Liver (tissue), 9 donors: ENCODE data around the gene CEP85L. TPM values are rescaled to one million over a fixed set of nuclear protein-coding genes. Genes with fewer than 3 reads are reported as not detected.

Source experiments
- DNase-seq: peaks from one replicate; pipeline ENCODE4 v3.0.0-alpha.2; 2017; ENCODE audit warnings: low spot score
- H3K27ac ChIP-seq, 2 donors: one replicate each; pipeline ENCODE4 v1.7.0; 2013; ENCODE audit warnings: inconsistent platforms in 2 of 2, low read length in 2 of 2, control low read depth in 1 of 2, low read depth in 1 of 2, mild to moderate bottlenecking in 1 of 2
- H3K27me3 ChIP-seq, 4 donors: one replicate each; pipeline versions ENCODE4 v1.6.1 to v1.7.0; 2013; ENCODE audit warnings: low read length in 3 of 4, inconsistent platforms in 1 of 4, mild to moderate bottlenecking in 1 of 4, moderate library complexity in 1 of 4; ENCODE audit not compliant: control insufficient read depth in 4 of 4, insufficient read depth in 4 of 4
- H3K36me3 ChIP-seq, 4 donors: one replicate each; pipeline versions ENCODE4 v1.6.1 to v1.7.0; 2013; ENCODE audit warnings: low read length in 3 of 4, mild to moderate bottlenecking in 3 of 4, low read depth in 1 of 4, moderate library complexity in 1 of 4; ENCODE audit not compliant: control insufficient read depth in 4 of 4, insufficient read depth in 3 of 4
- H3K4me1 ChIP-seq, 4 donors: one replicate each; pipeline versions ENCODE4 v1.6.1 to v1.7.0; 2013; ENCODE audit warnings: low read length in 3 of 4, mild to moderate bottlenecking in 3 of 4, moderate library complexity in 1 of 4; ENCODE audit not compliant: control insufficient read depth in 4 of 4, insufficient read depth in 4 of 4
- H3K4me3 ChIP-seq, 3 donors: one replicate each; pipeline versions ENCODE4 v1.6.1 to v1.7.0; 2013; ENCODE audit warnings: low read length in 3 of 3, control low read depth in 1 of 3, low read depth in 1 of 3, mild to moderate bottlenecking in 1 of 3
- H3K9ac ChIP-seq, 2 donors: one replicate each; pipeline ENCODE4 v1.7.0; 2013; ENCODE audit warnings: low read length in 2 of 2, mild to moderate bottlenecking in 2 of 2, moderate library complexity in 2 of 2, control low read depth in 1 of 2, low read depth in 1 of 2
- H3K9me3 ChIP-seq, 4 donors: one replicate each; pipeline versions ENCODE4 v1.6.1 to v1.7.0; 2013; ENCODE audit warnings: low read length in 3 of 4; ENCODE audit not compliant: control insufficient read depth in 4 of 4
- CTCF ChIP-seq: fragments of 150-350 bp; IDR thresholded peaks from 2 replicates; pipeline ENCODE4 v1.5.1; 2017; ENCODE audit warnings: improper control_type of control experiment, low read depth, low read length; ENCODE audit not compliant: missing input control
- EGR1 ChIP-seq, 2 donors: IDR thresholded peaks; 2 replicates each; pipeline ENCODE4 v1.6.1; 2016 to 2018; ENCODE audit warnings: antibody characterized with exemption in 2 of 2, low read depth in 2 of 2
- FOXA1 ChIP-seq: IDR thresholded peaks from 2 replicates; pipeline ENCODE4 v1.6.1; 2016; ENCODE audit warnings: antibody characterized with exemption
- FOXA2 ChIP-seq: IDR thresholded peaks from 2 replicates; pipeline ENCODE4 v1.6.1; 2016; ENCODE audit warnings: antibody characterized with exemption
- GABPA ChIP-seq, 2 donors: IDR thresholded peaks in 1 of 2; conservative IDR thresholded peaks in 1 of 2; 2 replicates each; pipeline ENCODE4 v1.6.1; 2016; ENCODE audit warnings: antibody characterized with exemption in 2 of 2, mild to moderate bottlenecking in 1 of 2, moderate library complexity in 1 of 2
- HNF4A ChIP-seq, 2 donors: conservative IDR thresholded peaks; 2 replicates each; pipeline ENCODE4 v1.6.1; 2016; ENCODE audit warnings: antibody characterized with exemption in 2 of 2, mild to moderate bottlenecking in 2 of 2
- HNF4G ChIP-seq: IDR thresholded peaks from 2 replicates; pipeline ENCODE4 v1.6.1; 2016; ENCODE audit warnings: antibody characterized with exemption
- JUND ChIP-seq, 2 donors: IDR thresholded peaks; 2 replicates each; pipeline ENCODE4 v1.6.1; 2016; ENCODE audit warnings: antibody characterized with exemption in 2 of 2
- MAX ChIP-seq: IDR thresholded peaks from 2 replicates; pipeline ENCODE4 v1.6.1; 2016; ENCODE audit warnings: antibody characterized with exemption
- RAD21 ChIP-seq, 2 donors: IDR thresholded peaks; 2 replicates each; pipeline ENCODE4 v1.6.1; 2016; ENCODE audit warnings: antibody characterized with exemption in 2 of 2, mild to moderate bottlenecking in 2 of 2
- RXRA ChIP-seq, 2 donors: IDR thresholded peaks; 2 replicates each; pipeline ENCODE4 v1.6.1; 2017 to 2018; ENCODE audit warnings: antibody characterized with exemption in 2 of 2, mild to moderate bottlenecking in 1 of 2
- SP1 ChIP-seq: IDR thresholded peaks from 2 replicates; pipeline ENCODE4 v1.6.1; 2018; ENCODE audit warnings: antibody characterized with exemption, mild to moderate bottlenecking
- TAF1 ChIP-seq: conservative IDR thresholded peaks from 2 replicates; pipeline ENCODE4 v1.6.1; 2016; ENCODE audit warnings: antibody characterized with exemption, mild to moderate bottlenecking
- YY1 ChIP-seq: IDR thresholded peaks from 2 replicates; pipeline ENCODE4 v1.6.1; 2016; ENCODE audit warnings: antibody characterized with exemption, mild to moderate bottlenecking
- WGBS: extraction: QIAGEN DNeasy Blood & Tissue Kit; methylation state at CpG from one replicate; pipeline ENCODE4 v1.1.7; 2013; 5-methylcytosine and 5-hydroxymethylcytosine counted together
- polyA plus RNA-seq, 2 donors: library from polyadenylated mRNA; stranded (reverse) in 1 of 2; unstranded in 1 of 2; fragments of 200-250 nt in 1 of 2; fragments of >200 nt in 1 of 2; fragmentation: Nextera tagmentation in 1 of 2; extraction: Ambion mirVana in 1 of 2; gene quantifications; one replicate each; pipeline versions ENCODE4 v1.2.1 to v1.2.3, GENCODE V29; 2013 to 2015
- total RNA-seq, 2 donors: library from RNA; depleted of rRNA; stranded (reverse); fragments of >200 nt; gene quantifications; one replicate each; pipeline ENCODE4 v1.2.3, GENCODE V29; 2014
- TF ChIP-seq, protein P1 (sequence below): IDR thresholded peaks from 2 replicates; pipeline ENCODE4 v1.6.1; 2016; ENCODE audit warnings: antibody characterized with exemption
- TF ChIP-seq, protein P2 (sequence below): IDR thresholded peaks from 2 replicates; pipeline ENCODE4 v1.6.1; 2016; ENCODE audit warnings: antibody characterized with exemption
- TF ChIP-seq, protein P3 (sequence below): IDR thresholded peaks from 2 replicates; pipeline ENCODE4 v1.6.1; 2016; ENCODE audit warnings: antibody characterized with exemption, mild to moderate bottlenecking
- donor health status: healthy.
- donor health status: healthy.
- donor health status: healthy.
- donor health status: healthy.
- donor health status: healthy.

Gene CEP85L
- total and polyA plus RNA-seq, 4 donors, result 0.40 to 6.4 (median 2.3) TPM

- Histone ChIP-seq H3K36me3 (no peaks in the 10 kb centered on the region), H3K4me3 (no peak overlapping the region), H3K27me3 (no peaks in the 10 kb centered on the region), H3K9ac (no peak overlapping the region), H3K9me3 (peaks cover 4 to 37% (median 20%) of the 10 kb centered on the region in 4 donors), H3K4me1 (no peaks in the 10 kb centered on the region), H3K27ac (no peak overlapping the region)
- TF ChIP-seq EGR1 (IDR thresholded peaks at IDR 0.05; ENCODE audit: low read depth in 2 of 2) (no peak), CTCF (no peak), YY1 (no peak), FOXA1 (no peak), TAF1 (no peak), FOXA2 (no peak), MAX (no peak), HNF4G (no peak), HNF4A (conservative IDR thresholded peaks at IDR 0.05) (no peak), RAD21 (IDR thresholded peaks at IDR 0.05) (no peak), GABPA (IDR thresholded peaks at IDR 0.05 in 1 of 2, conservative IDR thresholded peaks at IDR 0.05 in 1 of 2) (no peak)
- TF ChIP-seq, protein P1, sequence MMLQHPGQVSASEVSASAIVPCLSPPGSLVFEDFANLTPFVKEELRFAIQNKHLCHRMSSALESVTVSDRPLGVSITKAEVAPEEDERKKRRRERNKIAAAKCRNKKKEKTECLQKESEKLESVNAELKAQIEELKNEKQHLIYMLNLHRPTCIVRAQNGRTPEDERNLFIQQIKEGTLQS, result no peak
- no peak for DNase-seq
Measured at GRCh38 chr6:118451839-118452238, 199.6 kb downstream of the CEP85L start.

DNA sequence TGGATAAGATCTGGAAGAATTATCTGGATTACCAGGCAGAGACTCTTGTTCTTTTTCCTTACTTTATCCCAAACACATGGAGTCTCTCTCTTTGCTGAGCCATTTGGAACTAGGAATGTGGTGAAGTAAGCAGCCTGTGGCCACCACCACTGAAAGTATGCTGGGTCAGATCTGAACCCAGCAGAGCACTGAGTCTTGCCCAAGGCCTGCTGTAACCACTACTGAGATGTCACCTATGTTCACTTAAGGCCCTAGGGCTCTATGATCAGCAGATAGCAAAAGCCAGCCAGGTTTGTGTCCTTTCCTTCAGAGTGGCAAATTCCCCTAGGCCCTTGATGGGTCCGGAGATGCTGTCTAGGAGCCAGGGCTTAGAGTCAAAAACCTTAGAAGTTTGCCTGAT is 206.6 kb downstream of the CEP85L start:
- H3K4me3 ChIP-seq, result no peak overlapping the region
- H3K9me3 ChIP-seq, result peaks cover 0 to 13% (median 3%) of the 10 kb centered on the region in 4 donors
- WGBS, result 88% methylated on average over 1 of the region's 1 CpG
- no peaks in the 10 kb centered on the region for H3K27me3 ChIP-seq
- H3K36me3 ChIP-seq, result no peaks in the 10 kb centered on the region
- no peak overlapping the region for H3K27ac ChIP-seq
- no peak overlapping the region for H3K9ac ChIP-seq
- TF ChIP-seq JUND (IDR thresholded peaks at IDR 0.05) (no peak), EGR1 (IDR thresholded peaks at IDR 0.05; ENCODE audit: low read depth in 2 of 2) (no peak)
- TF ChIP-seq, protein P2, sequence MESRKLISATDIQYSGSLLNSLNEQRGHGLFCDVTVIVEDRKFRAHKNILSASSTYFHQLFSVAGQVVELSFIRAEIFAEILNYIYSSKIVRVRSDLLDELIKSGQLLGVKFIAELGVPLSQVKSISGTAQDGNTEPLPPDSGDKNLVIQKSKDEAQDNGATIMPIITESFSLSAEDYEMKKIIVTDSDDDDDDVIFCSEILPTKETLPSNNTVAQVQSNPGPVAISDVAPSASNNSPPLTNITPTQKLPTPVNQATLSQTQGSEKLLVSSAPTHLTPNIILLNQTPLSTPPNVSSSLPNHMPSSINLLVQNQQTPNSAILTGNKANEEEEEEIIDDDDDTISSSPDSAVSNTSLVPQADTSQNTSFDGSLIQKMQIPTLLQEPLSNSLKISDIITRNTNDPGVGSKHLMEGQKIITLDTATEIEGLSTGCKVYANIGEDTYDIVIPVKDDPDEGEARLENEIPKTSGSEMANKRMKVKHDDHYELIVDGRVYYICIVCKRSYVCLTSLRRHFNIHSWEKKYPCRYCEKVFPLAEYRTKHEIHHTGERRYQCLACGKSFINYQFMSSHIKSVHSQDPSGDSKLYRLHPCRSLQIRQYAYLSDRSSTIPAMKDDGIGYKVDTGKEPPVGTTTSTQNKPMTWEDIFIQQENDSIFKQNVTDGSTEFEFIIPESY, result no peak
- no peaks in the 10 kb centered on the region for H3K4me1 ChIP-seq
- DNase-seq, result no peak

GRCh38 chr6:118436482-118436881 is 214.9 kb downstream of the CEP85L start:
- no peaks in the 10 kb centered on the region for H3K4me1 ChIP-seq
- no peak for DNase-seq
- no peak for TF ChIP-seq RXRA (IDR thresholded peaks at IDR 0.05)
- TF ChIP-seq, protein P1, result no peak
- TF ChIP-seq RAD21 (IDR thresholded peaks at IDR 0.05), result no peak
- TF ChIP-seq, protein P3, sequence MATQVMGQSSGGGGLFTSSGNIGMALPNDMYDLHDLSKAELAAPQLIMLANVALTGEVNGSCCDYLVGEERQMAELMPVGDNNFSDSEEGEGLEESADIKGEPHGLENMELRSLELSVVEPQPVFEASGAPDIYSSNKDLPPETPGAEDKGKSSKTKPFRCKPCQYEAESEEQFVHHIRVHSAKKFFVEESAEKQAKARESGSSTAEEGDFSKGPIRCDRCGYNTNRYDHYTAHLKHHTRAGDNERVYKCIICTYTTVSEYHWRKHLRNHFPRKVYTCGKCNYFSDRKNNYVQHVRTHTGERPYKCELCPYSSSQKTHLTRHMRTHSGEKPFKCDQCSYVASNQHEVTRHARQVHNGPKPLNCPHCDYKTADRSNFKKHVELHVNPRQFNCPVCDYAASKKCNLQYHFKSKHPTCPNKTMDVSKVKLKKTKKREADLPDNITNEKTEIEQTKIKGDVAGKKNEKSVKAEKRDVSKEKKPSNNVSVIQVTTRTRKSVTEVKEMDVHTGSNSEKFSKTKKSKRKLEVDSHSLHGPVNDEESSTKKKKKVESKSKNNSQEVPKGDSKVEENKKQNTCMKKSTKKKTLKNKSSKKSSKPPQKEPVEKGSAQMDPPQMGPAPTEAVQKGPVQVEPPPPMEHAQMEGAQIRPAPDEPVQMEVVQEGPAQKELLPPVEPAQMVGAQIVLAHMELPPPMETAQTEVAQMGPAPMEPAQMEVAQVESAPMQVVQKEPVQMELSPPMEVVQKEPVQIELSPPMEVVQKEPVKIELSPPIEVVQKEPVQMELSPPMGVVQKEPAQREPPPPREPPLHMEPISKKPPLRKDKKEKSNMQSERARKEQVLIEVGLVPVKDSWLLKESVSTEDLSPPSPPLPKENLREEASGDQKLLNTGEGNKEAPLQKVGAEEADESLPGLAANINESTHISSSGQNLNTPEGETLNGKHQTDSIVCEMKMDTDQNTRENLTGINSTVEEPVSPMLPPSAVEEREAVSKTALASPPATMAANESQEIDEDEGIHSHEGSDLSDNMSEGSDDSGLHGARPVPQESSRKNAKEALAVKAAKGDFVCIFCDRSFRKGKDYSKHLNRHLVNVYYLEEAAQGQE, result no peak
- TF ChIP-seq, protein P2, result no peak
- no peak for TF ChIP-seq JUND (IDR thresholded peaks at IDR 0.05)
- no peak for TF ChIP-seq FOXA2
- no peak for TF ChIP-seq SP1
- peaks cover 0 to 4% (median 0%) of the 10 kb centered on the region in 4 donors for H3K9me3 ChIP-seq
- H3K27ac ChIP-seq, result no peak overlapping the region
- H3K9ac ChIP-seq, result no peak overlapping the region
- WGBS, result 52% methylated on average over 3 of the region's 3 CpGs
- no peak overlapping the region for H3K4me3 ChIP-seq
- no peaks in the 10 kb centered on the region for H3K36me3 ChIP-seq
- no peaks in the 10 kb centered on the region for H3K27me3 ChIP-seq
